Measurements from ENCODE around the gene CELA2A. TPM values are rescaled to one million over a fixed set of nuclear protein-coding genes. Genes with fewer than 3 reads are reported as not detected.
A peak's percentile ranks its signal among the peaks of the same experiment; 100 is the strongest.

CELA2A gene
- total RNA-seq, 1 experiment from 2014 or later, result not detected

- BruUV-seq (replicated peaks), result no TSS peak
- no peaks in the 10 kb centered on the region for H3K4me1 ChIP-seq
- CTCF ChIA-PET, result no interaction called here
These were observed 26.8 kb upstream of the CELA2A start for GRCh38 chr1:15429701-15430149.

GRCh38 chr1:15430787-15431570 lies 25.6 kb upstream of the CELA2A start:
- POLR2A ChIA-PET, result no interaction called here
- no peaks in the 10 kb centered on the region for H3K9me3 Mint-ChIP-seq (ENCODE audit: unreplicated experiment)
- intact Hi-C loops (cut with micrococcal nuclease; ENCODE audit: unreplicated experiment), result loop anchor here (1.0 kb wide), 1 partner anchor 108 kb away; no protein-coding TSS in a partner anchor

More at GRCh38 chr1:15429701-15430149, 26.8 kb upstream of the CELA2A start:
- DNase-seq, result no peak
- Histone ChIP-seq H3K27me3 (replicated peaks; ENCODE audit: control insufficient read depth, insufficient read depth, low read length) (no peaks in the 10 kb centered on the region), H3K36me3 (ENCODE audit: control insufficient read depth, insufficient read depth, low read length) (no peaks in the 10 kb centered on the region), H3K9me3 (no peaks in the 10 kb centered on the region), H3K4me3 (ENCODE audit: low read depth, low read length) (no peak overlapping the region)
- peaks cover 2% of the 10 kb centered on the region for H3K4me1 Mint-ChIP-seq (ENCODE audit: low read depth, unreplicated experiment)
- H3K9me3 Mint-ChIP-seq (ENCODE audit: unreplicated experiment), result no peaks in the 10 kb centered on the region
- POLR2A ChIA-PET, result no interaction called here
- no peaks in the 10 kb centered on the region for H3K36me3 Mint-ChIP-seq (ENCODE audit: insufficient read depth, unreplicated experiment)
- TF ChIP-seq CTCF (IDR thresholded peaks at IDR 0.05; ENCODE audit: insufficient read depth in 1 of 2, low read depth in 1 of 2, low read length in 1 of 2, severe bottlenecking in 1 of 2, unreplicated experiment in 1 of 2), result no peak
- intact Hi-C loops (cut with micrococcal nuclease; ENCODE audit: unreplicated experiment), result no loop called here
- no peak overlapping the region for H3K4me3 Mint-ChIP-seq (ENCODE audit: unreplicated experiment)
- no peaks in the 10 kb centered on the region for H3K27me3 Mint-ChIP-seq (ENCODE audit: insufficient read depth, unreplicated experiment)
- no peak overlapping the region for H3K27ac Mint-ChIP-seq (ENCODE audit: unreplicated experiment)

GRCh38 chr1:15431571-15431948 lies 25.0 kb upstream of the CELA2A start:
- POLR2A ChIA-PET, result interaction anchor here (0.5 kb wide), 1 partner anchor 24 kb away, joined by 4 read pairs; no protein-coding TSS in a partner anchor

More at GRCh38 chr1:15430787-15431570, 25.6 kb upstream of the CELA2A start:
- BruUV-seq (replicated peaks), result no TSS peak
- H3K4me3 ChIP-seq (ENCODE audit: low read depth, low read length), result no peak overlapping the region
- H3K36me3 Mint-ChIP-seq (ENCODE audit: insufficient read depth, unreplicated experiment), result no peaks in the 10 kb centered on the region
- H3K4me3 Mint-ChIP-seq (ENCODE audit: unreplicated experiment), result no peak overlapping the region
- H3K27me3 Mint-ChIP-seq (ENCODE audit: insufficient read depth, unreplicated experiment), result no peaks in the 10 kb centered on the region
- H3K27ac Mint-ChIP-seq (ENCODE audit: unreplicated experiment), result no peak overlapping the region
- TF ChIP-seq CTCF (IDR thresholded peaks at IDR 0.05; ENCODE audit: insufficient read depth in 1 of 2, low read depth in 1 of 2, low read length in 1 of 2, severe bottlenecking in 1 of 2, unreplicated experiment in 1 of 2), result peak; percentile 87 to 90
- no peaks in the 10 kb centered on the region for H3K9me3 ChIP-seq
- no peaks in the 10 kb centered on the region for H3K36me3 ChIP-seq (ENCODE audit: control insufficient read depth, insufficient read depth, low read length)
- no peaks in the 10 kb centered on the region for H3K4me1 ChIP-seq
- CTCF ChIA-PET, result interaction anchor here (0.8 to 2.6 kb wide), 5 partner anchors 99 to 302 kb away, joined by 3 to 32 read pairs (median 5); no protein-coding TSS in a partner anchor
- H3K27me3 ChIP-seq (replicated peaks; ENCODE audit: control insufficient read depth, insufficient read depth, low read length), result no peaks in the 10 kb centered on the region
- DNase-seq, result peak; percentile 61 to 79
- no peaks in the 10 kb centered on the region for H3K4me1 Mint-ChIP-seq (ENCODE audit: low read depth, unreplicated experiment)

More at GRCh38 chr1:15431571-15431948, 25.0 kb upstream of the CELA2A start:
- Mint-ChIP-seq H3K4me1 (ENCODE audit: low read depth, unreplicated experiment) (no peaks in the 10 kb centered on the region), H3K27me3 (ENCODE audit: insufficient read depth, unreplicated experiment) (no peaks in the 10 kb centered on the region), H3K36me3 (ENCODE audit: insufficient read depth, unreplicated experiment) (no peaks in the 10 kb centered on the region), H3K9me3 (ENCODE audit: unreplicated experiment) (no peaks in the 10 kb centered on the region), H3K27ac (ENCODE audit: unreplicated experiment) (no peak overlapping the region), H3K4me3 (ENCODE audit: unreplicated experiment) (no peak overlapping the region)
- no TSS peak for BruUV-seq (replicated peaks)
- TF ChIP-seq CTCF (IDR thresholded peaks at IDR 0.05; ENCODE audit: insufficient read depth in 1 of 2, low read depth in 1 of 2, low read length in 1 of 2, severe bottlenecking in 1 of 2, unreplicated experiment in 1 of 2), result no peak
- CTCF ChIA-PET, result interaction anchor here (0.8 to 2.6 kb wide), 5 partner anchors 99 to 303 kb away, joined by 3 to 32 read pairs (median 5); no protein-coding TSS in a partner anchor
- Histone ChIP-seq H3K36me3 (ENCODE audit: control insufficient read depth, insufficient read depth, low read length) (no peaks in the 10 kb centered on the region), H3K4me3 (ENCODE audit: low read depth, low read length) (no peak overlapping the region), H3K27me3 (replicated peaks; ENCODE audit: control insufficient read depth, insufficient read depth, low read length) (no peaks in the 10 kb centered on the region), H3K9me3 (no peaks in the 10 kb centered on the region), H3K4me1 (no peaks in the 10 kb centered on the region)
- intact Hi-C loops (cut with micrococcal nuclease; ENCODE audit: unreplicated experiment), result loop anchor here (1.0 kb wide), 1 partner anchor 108 kb away; no protein-coding TSS in a partner anchor
- no peak for DNase-seq
